Activated CD4-positive, alpha-beta T cell treated with anti-CD3 and anti-CD28 coated beads for 4 hours (primary cell): ENCODE results near the gene TMUB2.

Experiments used
- DNase-seq, 2 donors: peaks; one replicate each; pipeline ENCODE4 v3.0.0-alpha.2; 2020

Gene TMUB2

DNA sequence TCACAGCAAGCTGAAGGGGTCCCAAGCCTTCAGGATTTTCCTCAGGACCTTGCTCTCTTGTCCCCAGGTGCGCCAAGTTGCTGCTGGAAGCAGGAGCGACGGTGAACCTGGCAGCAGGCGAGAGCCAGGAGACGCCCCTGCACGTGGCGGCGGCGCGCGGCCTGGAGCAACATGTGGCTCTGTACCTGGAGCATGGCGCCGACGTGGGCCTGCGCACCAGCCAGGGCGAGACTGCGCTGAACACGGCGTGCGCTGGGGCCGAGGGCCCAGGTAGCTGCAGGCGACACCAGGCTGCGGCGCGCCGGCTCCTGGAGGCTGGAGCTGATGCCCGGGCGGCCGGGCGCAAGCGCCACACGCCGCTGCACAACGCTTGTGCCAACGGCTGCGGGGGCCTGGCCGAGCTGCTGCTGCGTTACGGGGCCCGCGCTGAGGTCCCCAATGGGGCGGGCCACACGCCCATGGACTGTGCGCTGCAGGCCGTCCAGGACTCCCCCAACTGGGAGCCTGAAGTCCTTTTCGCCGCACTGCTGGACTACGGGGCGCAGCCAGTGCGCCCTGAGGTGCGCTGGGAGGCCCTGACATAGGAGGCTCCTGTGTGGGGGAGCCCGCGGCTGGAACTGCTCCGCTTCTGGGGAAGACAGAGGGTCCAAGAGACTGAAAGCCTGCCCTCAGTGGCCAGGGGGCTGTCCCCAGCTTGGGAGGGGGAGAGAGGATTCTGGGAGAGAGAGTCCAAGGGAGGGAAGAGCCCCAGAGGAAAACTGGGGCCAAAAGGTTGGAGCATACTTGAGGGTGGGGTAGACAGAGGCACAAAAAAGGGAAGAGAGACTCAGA is 9.9 kb upstream of the TMUB2 start:
- no peak for DNase-seq

DNA sequence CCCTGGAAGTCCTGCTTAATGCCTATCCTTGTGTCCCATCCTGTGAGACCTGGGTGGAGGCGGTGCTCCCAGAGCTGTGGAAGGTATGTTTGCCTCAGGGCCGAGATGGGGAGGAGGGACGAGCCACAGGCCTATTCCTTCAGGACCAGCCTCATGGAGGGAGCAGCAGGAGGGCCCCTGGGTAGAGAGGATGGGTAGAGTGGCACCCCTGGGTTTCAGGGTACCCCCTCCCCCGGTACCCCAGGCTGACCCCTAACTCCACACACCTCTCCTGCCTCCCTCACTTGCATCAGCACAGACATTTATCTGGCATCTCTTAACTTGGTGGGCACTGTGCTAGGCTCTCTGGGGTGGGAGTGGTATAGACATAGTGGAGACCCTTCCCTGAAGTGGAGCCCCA is 9.1 kb upstream of the TMUB2 start:
- no peak for DNase-seq

DNA sequence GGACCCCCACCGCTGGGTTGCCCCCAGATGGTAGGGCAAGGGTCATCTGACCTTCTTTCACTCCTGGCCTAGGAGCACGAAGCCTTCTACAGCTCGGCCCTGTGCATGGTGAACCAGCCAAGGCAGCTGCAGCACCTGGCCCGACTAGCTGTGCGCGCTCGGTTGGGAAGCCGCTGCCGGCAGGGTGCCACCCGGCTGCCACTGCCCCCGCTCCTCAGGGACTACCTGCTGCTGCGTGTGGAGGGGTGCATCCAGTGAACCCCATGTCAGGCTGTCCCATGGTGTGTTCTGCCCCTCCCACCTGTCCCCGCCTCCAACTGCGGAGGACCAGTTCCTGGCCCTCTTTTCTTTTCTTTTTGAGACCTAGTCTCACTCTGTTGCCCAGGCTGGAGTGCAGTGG is 8.6 kb upstream of the TMUB2 start:
- no peak for DNase-seq

DNA sequence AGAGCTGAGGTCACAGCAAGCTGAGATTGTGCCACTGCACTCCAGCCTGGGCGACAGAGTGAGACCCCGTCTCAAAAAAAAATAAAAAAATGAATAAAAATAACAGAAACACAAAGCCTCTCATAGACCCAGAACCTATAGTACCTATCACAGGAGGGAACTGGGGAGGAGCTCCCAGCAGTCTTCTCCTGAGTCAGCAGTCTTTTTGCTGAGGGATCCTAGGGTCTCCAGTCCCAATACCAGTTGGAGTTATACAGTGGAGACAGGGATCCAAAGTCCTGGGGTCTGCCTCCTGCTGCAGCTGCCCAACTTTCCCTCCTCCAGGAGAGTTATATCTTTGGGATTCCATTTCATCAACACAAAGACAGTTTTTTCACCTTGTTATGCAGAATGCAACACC is 3.7 kb upstream of the TMUB2 start:
- no peak for DNase-seq

DNA sequence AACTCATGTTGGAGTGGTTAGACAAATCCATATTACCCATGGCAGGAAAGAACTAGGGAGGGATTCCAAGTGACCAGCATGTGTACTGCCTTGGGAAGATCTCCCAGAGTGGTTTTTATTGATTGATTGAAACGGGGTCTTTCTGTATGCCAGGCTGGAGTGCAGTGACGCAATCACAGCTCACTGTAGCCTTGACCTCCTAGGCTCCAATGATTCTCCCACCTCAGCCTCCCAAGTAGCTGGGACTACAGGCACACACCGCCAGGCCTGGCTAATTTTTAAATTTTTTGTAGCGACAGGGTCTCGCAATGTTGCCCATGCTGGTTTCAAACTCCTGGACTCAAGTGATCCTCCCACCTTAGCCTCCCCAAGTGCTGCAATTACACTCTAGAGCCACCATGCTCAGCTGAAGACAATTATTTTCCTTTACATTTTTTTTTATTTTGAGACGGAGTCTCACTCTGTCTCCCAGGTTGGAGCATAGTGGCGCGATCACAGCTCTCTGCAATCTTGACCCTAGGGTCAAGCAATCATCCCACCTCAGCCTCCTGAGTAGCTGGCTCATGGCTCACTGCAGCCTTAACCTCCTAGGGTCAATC is 2.5 kb upstream of the TMUB2 start:
- DNase-seq = no peak

DNA sequence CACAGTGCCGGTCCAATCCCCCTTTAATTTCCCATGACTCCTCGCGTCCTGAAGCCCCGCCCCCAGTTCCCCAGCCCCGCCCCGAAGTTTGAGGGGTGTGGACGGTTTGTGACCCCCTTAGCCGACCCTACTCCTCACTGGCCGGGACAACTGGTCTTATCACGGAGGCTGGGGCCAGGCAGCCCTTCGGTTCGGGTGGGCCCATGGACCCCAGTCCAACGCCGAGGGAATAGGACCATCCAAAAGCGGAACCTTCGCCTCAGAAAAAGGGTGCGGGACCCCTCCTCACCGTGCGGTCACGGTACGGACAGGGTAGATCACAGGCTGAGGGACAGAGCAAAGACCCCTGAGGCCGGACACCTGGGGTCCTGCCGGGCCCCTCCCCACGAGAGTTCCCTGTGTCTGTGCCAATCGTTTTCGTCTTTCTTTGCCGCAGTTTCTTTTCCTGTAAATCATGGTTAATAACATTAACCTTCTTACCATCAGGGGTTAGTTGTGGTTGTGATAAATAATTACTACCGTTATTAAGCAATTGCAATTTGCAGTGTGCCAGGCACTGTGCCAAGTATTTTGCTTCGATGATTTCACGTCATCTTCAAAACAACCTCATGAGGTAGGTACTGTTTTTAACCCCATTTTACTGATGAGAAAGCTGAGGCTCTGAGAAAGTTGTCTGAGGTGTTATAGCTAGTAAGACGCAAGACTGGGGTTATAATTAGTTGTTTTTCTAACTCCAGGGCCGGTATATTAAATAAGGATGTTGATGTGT is 543 bp downstream of the TMUB2 start:
- no peak for DNase-seq

DNA sequence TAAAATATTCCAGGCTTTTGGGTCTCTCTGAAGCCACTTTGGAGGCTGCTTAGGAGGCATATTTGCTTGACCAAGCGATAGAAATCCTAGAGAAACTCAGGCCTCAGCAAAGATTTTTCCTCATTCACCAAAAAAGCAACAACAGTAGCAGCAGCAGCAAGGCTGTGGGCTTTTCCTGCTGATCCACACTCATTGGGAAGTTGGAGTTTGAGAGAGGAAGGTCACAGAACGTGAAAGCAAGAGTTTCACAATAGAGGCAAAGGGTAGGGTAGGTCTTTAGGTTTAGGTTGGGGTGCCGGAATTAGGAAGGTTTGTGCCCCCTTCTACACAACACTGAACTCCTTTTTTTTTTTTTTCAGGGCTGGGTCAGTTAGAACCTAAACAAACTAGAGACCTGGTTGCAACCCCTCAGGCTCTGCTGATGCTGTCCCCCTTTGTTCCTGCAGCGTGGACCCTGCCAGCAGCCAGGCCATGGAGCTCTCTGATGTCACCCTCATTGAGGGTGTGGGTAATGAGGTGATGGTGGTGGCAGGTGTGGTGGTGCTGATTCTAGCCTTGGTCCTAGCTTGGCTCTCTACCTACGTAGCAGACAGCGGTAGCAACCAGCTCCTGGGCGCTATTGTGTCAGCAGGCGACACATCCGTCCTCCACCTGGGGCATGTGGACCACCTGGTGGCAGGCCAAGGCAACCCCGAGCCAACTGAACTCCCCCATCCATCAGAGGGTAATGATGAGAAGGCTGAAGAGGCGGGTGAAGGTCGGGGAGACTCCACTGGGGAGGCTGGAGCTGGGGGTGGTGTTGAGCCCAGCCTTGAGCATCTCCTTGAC is 2.0 kb downstream of the TMUB2 start:
- DNase-seq = no peak

DNA sequence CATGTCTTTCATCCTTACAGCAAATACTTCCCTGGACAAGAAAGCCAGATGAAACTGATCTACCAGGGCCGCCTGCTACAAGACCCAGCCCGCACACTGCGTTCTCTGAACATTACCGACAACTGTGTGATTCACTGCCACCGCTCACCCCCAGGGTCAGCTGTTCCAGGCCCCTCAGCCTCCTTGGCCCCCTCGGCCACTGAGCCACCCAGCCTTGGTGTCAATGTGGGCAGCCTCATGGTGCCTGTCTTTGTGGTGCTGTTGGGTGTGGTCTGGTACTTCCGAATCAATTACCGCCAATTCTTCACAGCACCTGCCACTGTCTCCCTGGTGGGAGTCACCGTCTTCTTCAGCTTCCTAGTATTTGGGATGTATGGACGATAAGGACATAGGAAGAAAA is 3.7 kb downstream of the TMUB2 start:
- DNase-seq = no peak

DNA sequence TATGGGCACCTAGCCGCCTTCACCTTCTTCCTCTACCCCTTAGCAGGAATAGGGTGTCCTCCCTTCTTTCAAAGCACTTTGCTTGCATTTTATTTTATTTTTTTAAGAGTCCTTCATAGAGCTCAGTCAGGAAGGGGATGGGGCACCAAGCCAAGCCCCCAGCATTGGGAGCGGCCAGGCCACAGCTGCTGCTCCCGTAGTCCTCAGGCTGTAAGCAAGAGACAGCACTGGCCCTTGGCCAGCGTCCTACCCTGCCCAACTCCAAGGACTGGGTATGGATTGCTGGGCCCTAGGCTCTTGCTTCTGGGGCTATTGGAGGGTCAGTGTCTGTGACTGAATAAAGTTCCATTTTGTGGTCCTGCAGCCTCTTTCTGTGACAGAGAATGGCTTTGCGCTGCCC is 4.6 kb downstream of the TMUB2 start:
- DNase-seq = no peak

DNA sequence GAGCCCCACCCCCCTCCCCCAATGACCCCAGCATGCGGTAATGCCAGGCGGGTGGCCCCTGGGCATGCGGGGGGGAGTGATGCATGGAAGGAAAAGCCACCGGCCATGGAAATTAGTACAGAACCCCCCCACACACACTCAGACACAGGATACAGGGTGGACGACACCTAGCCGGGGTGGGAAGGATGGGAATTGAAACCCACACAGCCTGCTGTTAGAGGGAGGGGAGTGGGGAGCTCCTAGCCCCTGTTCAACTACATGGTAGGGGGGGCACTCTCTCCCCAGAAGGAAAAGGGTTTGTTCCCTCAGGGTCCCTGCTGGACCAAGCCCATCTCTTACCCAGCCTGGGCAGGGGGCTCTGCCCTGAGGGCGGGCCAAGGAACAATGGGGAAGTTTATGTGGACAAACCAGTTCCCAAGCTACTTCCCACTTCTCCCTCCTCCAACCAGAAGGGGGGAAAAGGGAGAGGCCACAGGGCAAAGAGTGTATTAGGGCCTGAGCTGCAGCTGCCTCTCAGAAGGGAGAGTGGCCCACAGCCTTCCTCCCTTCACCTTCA is 5.2 kb downstream of the TMUB2 start:
- no peak for DNase-seq

DNA sequence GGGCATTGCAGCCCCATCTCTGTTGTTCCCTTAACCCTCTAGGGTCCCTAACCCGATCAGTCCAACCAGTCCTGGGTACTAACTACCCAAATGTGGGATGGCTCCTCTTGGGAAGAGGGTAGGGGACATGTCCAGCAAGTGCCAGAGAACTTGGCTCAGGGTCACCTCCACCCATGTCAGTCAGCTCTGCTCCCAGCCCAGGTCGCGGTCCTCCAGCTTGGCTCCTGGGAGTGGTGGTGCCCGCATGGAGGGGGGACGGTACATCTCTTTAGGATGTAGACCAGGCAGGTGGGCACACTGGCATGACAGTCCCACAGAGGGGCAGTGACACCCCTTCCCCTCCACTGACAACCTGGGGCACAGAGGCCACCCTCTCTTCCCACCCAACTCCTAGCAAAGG is 6.0 kb downstream of the TMUB2 start:
- DNase-seq = no peak

DNA sequence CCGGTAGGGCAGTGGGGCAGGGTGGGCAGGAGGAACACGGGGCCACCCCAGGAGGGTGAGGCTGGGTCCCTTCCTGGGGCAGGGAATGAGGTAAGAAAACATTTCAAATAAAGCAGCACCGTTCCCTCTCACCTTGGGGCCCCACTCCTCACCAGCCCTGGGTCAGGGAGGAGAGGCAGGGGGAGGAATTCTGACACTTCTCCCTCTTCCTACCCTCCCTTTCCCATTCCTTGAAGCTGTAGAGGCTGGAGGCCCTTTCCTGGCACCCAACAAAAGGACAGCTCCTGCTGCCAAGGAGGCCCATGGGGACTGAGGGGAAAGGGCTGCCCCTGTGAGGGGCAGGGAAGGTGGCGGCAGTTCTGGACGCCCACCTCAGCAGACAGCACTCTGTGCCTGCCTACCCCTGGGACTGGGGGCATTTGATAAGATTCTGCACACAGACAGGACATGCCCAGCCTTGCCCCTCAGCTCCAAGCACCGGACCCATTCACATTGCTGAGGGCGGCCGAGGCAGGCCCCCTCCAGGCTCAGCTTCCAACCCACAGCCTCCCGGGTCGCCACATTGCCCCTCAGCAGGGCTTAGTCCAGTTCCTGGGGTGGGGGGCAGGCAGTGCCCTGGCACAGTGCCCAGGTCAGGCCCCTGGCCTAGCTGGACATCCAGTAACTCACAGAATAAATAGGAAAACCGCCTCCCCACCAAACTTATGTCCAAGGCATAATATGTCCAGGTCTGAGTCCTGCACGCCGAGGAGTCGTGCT is 6.7 kb downstream of the TMUB2 start:
- DNase-seq = no peak

DNA sequence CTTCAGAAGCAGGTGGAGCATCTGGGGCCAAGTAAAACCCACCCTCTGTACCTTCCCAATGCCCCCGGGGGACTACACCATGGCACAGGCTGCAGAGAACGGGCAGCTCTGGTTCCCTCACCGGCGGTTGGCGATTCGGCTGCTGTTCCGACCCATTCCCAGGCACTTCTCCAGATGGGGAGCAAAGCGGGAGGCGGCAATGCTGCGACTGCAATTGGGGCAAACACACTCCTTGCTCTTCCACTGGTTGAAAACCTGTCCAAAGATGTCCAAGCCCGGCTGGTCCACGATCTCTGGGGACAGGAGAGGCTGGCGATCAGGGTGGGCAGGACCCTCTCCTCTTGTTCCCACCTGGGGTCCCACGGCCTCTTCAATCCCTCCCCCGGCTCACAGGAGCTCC is 10.3 kb downstream of the TMUB2 start:
- no peak for DNase-seq

DNA sequence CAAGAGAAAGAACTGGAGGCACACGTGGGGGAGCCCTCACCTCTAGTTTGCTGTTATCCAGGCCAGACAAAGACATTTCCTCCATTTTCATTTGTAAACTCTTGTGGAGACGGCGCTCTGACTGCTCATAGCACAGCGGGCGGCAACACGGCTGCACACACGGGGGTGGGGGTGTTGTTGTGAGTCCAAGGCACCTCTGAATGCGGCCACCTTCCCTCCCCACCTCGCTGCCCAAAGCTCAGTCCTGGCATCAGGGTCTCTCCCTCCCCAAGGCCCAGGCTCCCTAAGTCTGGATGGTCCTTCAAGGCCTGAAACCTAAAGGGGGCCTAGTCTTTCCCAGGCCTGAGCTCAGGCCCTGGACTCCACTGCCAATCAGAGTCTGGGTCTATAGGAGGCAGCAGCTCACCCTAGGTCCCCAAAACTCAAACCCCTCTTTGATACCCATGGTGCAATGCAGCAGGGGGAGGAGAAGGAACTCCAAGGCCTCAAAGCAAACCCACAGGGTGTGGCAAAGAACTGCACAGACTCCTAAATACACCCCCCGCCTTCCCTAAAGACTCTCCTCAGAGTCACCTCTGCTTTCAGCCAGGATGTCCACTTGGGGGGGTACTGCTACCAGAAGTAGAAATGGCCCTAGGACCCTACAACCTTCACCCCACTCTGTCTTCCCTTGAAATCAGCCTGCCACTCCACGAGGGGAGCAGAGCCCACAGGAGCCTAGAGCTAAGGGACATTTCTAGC is 11.4 kb downstream of the TMUB2 start:
- DNase-seq = peak; percentile 37 to 39

DNA sequence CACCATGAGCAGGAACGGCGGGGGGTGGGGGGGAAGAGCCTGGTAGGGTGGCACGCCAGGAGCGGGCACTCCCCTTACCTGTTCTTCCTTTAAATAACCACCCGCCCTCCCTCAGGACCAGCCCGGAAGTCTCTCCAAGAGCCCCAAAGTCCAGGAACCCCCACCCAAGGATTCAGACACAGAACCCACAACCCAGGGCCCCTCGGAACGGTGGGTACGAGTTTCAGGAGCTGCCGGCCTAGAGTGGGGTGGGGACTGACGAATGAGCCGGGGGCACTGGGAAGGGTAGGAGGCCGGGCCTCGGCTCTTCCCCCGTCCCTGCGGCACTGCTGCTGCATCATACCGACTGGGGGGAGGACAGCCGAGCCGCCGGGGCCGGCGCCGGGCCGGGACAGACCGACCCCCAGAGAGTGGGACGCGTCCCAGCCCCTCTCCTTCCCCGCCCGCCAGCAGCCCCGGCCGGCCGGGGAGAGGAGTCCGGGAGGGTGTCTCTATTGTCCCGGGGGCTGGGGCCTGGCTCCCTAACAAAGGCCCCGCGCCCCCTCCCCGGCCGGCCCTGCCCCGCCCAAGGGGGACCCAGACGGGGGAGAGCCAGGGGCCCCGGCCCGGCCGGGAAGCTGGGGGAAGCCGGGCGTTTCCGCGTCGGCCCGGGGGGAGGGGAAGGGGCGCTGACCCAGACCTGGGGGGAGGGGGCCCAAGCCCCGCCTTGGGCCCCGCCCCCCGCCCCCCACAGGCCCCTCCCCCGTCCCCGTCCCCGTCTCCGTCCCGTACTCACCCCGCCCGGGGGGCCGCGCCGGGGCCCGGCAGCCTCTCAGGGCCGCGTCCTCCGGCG is 12.2 kb downstream of the TMUB2 start:
- DNase-seq = peak; percentile 46 to 65

DNA sequence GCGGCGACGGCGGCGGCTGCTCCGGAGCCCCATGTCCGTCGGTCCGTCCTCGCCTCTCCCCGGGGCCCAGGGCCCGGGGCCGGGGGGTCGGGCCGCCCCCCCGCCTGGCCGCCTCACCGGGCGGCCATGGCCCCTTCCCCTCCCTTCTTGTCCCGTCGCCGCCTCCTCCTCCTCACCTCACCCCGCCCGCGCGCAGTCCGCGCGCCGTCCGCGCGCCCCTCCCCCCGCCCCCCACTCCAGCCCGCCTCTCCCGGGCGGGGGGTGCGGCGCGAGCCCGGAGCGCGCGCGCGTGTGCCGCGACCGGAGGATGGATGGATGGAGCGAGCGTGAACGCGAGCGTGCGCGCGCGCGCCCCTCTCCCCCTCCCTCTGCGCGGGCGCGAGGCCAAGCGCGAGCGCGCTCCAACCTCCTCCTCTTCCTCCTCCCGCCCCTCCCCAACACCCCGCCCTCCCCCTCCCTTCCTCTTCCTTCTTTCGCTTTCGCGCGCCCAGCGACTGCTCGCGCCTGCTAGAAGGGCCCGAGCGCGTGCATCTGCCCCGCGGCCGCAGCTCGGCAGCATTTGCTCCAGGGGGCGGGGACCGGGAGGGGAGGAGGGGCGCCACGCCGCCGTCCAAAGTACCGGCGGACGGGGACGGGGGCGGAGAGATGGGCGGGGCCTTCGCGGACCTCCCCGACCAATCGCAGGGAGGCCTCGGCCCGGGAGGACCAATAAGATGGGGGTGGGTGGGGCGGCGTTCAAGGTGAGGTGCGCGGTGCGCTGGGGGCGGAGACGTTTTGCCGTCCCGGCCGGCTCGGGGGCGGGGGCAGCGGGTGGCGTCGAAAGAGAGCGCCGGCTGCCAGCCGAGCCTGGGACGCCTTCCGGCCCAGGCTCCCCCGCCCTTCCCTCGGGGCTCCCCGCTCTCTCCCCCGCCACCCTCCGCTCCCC is 13.0 kb downstream of the TMUB2 start, which contains the start of gene ATXN7L3:
Gene ATXN7L3 (minus strand): TSS at position 332 of the 925 bp plus-strand sequence. CDS start 1,814 bp downstream, outside the sequence.
- peak; percentile 99 to 100 for DNase-seq

DNA sequence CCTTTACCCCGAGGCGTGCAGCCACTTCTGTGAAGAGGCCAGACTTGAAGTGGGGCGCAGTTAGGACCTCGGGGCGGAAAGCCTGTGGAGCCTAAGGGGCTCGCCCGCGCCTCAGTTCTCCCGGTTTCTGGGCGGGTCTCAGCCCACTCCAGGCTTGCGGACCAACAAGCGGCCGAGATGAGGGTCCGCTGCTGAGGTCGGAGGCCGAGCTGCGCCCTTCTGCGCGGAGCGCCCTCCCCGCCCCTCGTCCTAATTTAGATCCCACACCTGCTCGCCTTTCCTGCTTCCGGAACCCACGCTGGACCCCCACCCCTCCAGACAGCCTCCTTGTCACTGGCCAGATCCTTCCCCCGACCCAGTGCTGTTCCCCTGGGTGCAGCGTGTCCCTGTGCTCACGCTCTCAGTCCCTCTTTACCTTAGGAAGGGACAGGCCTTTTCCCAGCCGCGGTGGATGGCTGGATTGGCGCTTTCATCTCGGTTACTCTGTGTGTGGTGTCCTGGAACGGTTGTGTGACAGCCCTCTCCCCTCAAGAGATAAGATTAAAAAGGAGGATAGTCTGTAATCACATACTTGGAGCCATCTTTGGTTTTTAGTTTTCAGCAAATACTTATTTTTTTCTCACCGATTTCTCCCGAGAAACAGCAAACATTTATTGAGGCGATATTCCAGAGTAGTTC is 13.8 kb downstream of the TMUB2 start:
- no peak for DNase-seq

DNA sequence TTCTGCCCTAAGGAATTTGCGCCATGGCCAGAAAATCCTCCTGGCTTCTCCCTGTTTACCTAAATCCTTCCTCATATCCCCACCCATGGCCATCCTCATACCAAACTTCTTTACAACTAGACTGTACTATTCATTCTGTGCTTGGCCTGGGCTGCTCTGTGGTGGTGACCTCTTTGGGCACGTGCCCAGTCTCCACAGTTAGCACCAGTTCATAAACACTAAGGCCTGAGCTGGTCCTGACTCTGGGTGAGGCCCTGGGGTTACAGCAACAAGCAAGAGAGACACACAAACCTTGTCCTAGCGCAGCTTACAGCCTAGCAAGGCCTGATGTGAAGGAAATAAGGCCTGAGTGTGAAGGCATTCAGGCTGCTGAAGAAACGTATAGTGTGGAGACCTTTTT is 16.0 kb downstream of the TMUB2 start:
- DNase-seq = no peak
